Sigmoid colon (tissue), 7 donors: ENCODE results near the gene RPP40. TPM values are rescaled to one million over a fixed set of nuclear protein-coding genes. Genes with fewer than 3 reads are reported as not detected.
A peak's percentile ranks its signal among the peaks of the same experiment; 100 is the strongest.

ENCODE experiments used
- DNase-seq: peaks from one replicate; pipeline ENCODE4 v3.0.0-alpha.2; 2019
- H3K27ac ChIP-seq, 4 donors: fragments of 200-600 bp; sonication (generic); one replicate each; pipeline ENCODE4 v1.5.1; 2016 to 2019; ENCODE audit warnings: mild to moderate bottlenecking in 1 of 4
- H3K27me3 ChIP-seq, 3 donors: fragments of 200-600 bp; sonication (generic); one replicate each; pipeline ENCODE4 v1.5.1; 2019; ENCODE audit warnings: mild to moderate bottlenecking in 1 of 3
- H3K36me3 ChIP-seq, 4 donors: fragments of 200-600 bp; sonication (generic); one replicate each; pipeline ENCODE4 v1.5.1; 2016 to 2019
- H3K4me1 ChIP-seq, 4 donors: fragments of 200-600 bp; sonication (generic); one replicate each; pipeline ENCODE4 v1.5.1; 2017 to 2019
- H3K4me3 ChIP-seq, 4 donors: fragments of 200-600 bp; sonication (generic); one replicate each; pipeline ENCODE4 v1.5.1; 2017 to 2019; ENCODE audit warnings: mild to moderate bottlenecking in 2 of 4, moderate library complexity in 1 of 4
- H3K9me3 ChIP-seq, 4 donors: fragments of 200-600 bp in 3 of 4; sonication (generic) in 3 of 4; one replicate each; pipeline versions ENCODE4 v1.5.1 to v1.6.1; 2013 to 2019
- EP300 ChIP-seq, 4 donors: sonication (generic); formaldehyde crosslinking; IDR thresholded peaks; one replicate each; pipeline ENCODE4 v1.6.1; 2017; ENCODE audit warnings: antibody characterized with exemption in 4 of 4
- POLR2A ChIP-seq, 2 donors: fragments of 450-650 bp; IDR thresholded peaks; one replicate each; pipeline ENCODE4 v1.6.1; 2016; ENCODE audit warnings: antibody characterized with exemption in 2 of 2, mild to moderate bottlenecking in 2 of 2, moderate library complexity in 2 of 2
- POLR2AphosphoS5 ChIP-seq, 4 donors: sonication (generic); formaldehyde crosslinking; IDR thresholded peaks; one replicate each; pipeline ENCODE4 v1.6.1; 2017; ENCODE audit warnings: antibody characterized with exemption in 4 of 4
- WGBS, 2 donors: extraction: QIAGEN DNeasy Blood & Tissue Kit; methylation state at CpG; one replicate each; pipeline ENCODE4 v1.1.7; 2013; 5-methylcytosine and 5-hydroxymethylcytosine counted together
- intact Hi-C: fragments of 100-400 bp; cut with DNase I; formaldehyde crosslinking; loops from one replicate; pipeline ENCODE4 v1.15.1; 2023
- polyA plus RNA-seq, 3 donors: library from polyadenylated mRNA; stranded (reverse); fragments of 200-250 nt; gene quantifications; one replicate each; pipeline ENCODE4 v1.2.3, GENCODE V29; 2013
- total RNA-seq, 4 donors: library from RNA; depleted of rRNA; stranded (reverse); fragments of >200 nt; gene quantifications; one replicate each; pipeline ENCODE4 v1.1.0, GENCODE V29; 2016
- TF ChIP-seq, protein P1 (sequence below), 4 experiments: fragments of 450-650 bp in 3 of 4; fragments of 200-600 bp in 1 of 4; IDR thresholded peaks; one replicate each; pipeline ENCODE4 v1.5.1; 2016 to 2019; ENCODE audit warnings: antibody characterized with exemption in 4 of 4, mild to moderate bottlenecking in 3 of 4, moderate library complexity in 2 of 4
- donor health status: healthy with polysubstance abuse.
- donor health status: Bipolar disorder and iron deficiency.
- donor health status: healthy.

RPP40 gene, protein sequence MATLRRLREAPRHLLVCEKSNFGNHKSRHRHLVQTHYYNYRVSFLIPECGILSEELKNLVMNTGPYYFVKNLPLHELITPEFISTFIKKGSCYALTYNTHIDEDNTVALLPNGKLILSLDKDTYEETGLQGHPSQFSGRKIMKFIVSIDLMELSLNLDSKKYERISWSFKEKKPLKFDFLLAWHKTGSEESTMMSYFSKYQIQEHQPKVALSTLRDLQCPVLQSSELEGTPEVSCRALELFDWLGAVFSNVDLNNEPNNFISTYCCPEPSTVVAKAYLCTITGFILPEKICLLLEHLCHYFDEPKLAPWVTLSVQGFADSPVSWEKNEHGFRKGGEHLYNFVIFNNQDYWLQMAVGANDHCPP
- 1 to 10 TPM; 4.2 to 9.7 (median 7.2) TPM for total RNA-seq
- polyA plus RNA-seq: 1 to 10 TPM; 6.0 to 7.9 (median 6.5) TPM

DNA sequence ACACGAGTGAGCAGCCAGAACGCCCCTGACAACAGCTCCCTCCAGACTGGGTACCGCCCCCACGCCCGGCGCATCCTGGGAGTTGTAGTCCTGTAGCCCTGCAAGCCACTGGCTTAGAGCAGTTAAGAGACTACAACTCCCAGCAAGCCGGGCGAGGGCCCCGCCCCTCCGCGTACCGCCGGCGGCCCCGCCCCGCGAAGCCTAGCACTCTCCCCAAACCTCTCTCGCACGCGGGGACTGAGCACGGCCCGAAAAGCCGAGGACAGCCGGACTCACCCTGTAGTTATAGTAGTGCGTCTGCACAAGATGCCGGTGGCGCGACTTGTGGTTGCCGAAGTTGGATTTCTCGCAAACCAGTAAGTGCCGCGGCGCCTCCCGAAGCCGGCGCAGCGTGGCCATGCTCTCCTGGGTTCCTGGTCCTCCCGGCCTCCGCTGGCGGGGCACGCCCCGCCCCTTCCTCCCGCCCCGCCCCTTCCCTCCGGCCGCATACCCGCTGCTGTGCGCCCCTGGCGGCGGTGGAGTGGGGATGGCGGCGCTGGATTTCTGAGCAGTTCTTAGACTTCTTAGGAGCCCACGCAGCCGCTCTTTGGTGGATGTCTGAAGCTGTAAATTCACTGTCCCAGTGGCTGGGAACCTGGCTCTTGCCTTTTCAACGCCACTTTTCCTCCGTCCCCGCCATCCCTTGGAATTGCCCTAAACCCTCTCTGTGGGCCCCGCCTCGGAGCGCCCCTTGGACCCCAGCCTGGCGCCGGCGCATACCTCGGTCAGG, at the start of gene RPP40:
TSS of gene RPP40 (minus strand) at position 434 of the 769 bp plus-strand sequence. CDS start at position 399, 35 bp downstream.
- Histone ChIP-seq H3K9me3 (no peaks in the 10 kb centered on the region), H3K4me3 (peak within 1 kb of the TSS; percentile 47 to 67 (median 58)), H3K27me3 (no peaks in the 10 kb centered on the region), H3K27ac (peak within 1 kb of the TSS; percentile 89 to 96 (median 91)), H3K36me3 (peaks cover 0 to 31% (median 5%) of the 10 kb centered on the region in 4 donors), H3K4me1 (peaks cover 0 to 8% (median 7%) of the 10 kb centered on the region in 4 donors)
- intact Hi-C loops: loop anchor here (2.0 kb wide), 3 partner anchors 19 to 227 kb away; partner anchors contain the start of genes CDYL and PPP1R3G
- peak; percentile 98 for DNase-seq
- TF ChIP-seq, protein P1, sequence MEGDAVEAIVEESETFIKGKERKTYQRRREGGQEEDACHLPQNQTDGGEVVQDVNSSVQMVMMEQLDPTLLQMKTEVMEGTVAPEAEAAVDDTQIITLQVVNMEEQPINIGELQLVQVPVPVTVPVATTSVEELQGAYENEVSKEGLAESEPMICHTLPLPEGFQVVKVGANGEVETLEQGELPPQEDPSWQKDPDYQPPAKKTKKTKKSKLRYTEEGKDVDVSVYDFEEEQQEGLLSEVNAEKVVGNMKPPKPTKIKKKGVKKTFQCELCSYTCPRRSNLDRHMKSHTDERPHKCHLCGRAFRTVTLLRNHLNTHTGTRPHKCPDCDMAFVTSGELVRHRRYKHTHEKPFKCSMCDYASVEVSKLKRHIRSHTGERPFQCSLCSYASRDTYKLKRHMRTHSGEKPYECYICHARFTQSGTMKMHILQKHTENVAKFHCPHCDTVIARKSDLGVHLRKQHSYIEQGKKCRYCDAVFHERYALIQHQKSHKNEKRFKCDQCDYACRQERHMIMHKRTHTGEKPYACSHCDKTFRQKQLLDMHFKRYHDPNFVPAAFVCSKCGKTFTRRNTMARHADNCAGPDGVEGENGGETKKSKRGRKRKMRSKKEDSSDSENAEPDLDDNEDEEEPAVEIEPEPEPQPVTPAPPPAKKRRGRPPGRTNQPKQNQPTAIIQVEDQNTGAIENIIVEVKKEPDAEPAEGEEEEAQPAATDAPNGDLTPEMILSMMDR (IDR thresholded peaks at IDR 0.05): peak; percentile 56 to 94 (median 90)
- no peak for TF ChIP-seq EP300 (IDR thresholded peaks at IDR 0.05)
- peak in 3 of 4 donors; percentile 11 to 68 (median 67) for TF ChIP-seq POLR2AphosphoS5 (IDR thresholded peaks at IDR 0.05)
- WGBS, 2 donors: 0 to 1% methylated on average over 64 of the region's 64 CpGs

DNA sequence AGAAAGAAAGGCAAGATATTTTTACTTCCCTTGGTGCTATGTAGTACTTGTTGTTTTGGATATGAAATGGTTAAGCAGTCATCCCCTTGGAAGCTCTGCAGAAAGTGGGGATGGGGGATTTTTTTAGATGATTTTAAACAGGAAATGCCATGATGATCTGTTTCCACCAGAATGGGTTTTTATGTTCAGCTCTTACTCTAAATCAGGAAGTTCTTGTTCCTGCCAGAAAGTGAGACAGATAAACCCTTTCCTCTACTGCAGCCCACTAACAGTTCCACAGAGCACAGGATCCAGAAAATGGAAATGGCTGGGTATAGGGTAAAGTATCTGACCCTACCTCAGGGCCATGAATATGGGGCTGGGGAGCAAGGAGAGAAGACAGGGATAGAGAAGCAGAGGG, 49.2 kb upstream of the RPP40 start:
- DNase-seq: no peak
- peaks cover 0 to 6% (median 3%) of the 10 kb centered on the region in 4 donors for H3K9me3 ChIP-seq
- H3K4me1 ChIP-seq: peaks cover 0 to 2% (median 0%) of the 10 kb centered on the region in 4 donors
- intact Hi-C loops: no loop called here
- H3K4me3 ChIP-seq: no peak overlapping the region
- H3K36me3 ChIP-seq: no peaks in the 10 kb centered on the region
- TF ChIP-seq EP300 (IDR thresholded peaks at IDR 0.05) (no peak), POLR2A (IDR thresholded peaks at IDR 0.05) (no peak), POLR2AphosphoS5 (IDR thresholded peaks at IDR 0.05) (no peak)
- TF ChIP-seq, protein P1 (IDR thresholded peaks at IDR 0.05): no peak
- no peak overlapping the region for H3K27ac ChIP-seq
- H3K27me3 ChIP-seq: no peaks in the 10 kb centered on the region

DNA sequence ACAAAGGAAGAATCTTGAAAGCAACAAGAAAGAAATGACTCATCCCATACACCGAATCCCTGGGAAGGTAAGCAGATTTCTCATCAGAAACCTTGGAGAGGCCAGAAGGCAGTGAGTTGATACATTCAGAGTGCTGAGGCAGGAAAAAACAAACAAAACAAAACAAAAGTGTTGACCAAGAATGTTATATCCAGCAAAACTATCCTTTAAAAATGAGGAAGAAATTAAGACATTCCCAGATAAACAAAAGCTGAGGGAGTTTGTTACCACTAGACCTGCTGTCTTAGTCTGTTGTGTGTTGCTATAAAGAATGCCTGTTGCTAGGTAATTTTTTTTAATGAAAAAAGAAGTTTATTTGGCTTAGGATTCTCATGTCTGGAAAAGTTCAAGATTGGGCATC, 47.6 kb upstream of the RPP40 start:
- no peak for DNase-seq
- H3K4me1 ChIP-seq: no peaks in the 10 kb centered on the region
- H3K4me3 ChIP-seq: no peak overlapping the region
- TF ChIP-seq POLR2AphosphoS5 (IDR thresholded peaks at IDR 0.05) (no peak), EP300 (IDR thresholded peaks at IDR 0.05) (no peak), POLR2A (IDR thresholded peaks at IDR 0.05) (no peak)
- TF ChIP-seq, protein P1 (IDR thresholded peaks at IDR 0.05): no peak
- WGBS, 2 donors: 90 to 97% methylated on average over 1 of the region's 1 CpG
- intact Hi-C loops: no loop called here
- H3K27ac ChIP-seq: no peak overlapping the region
- no peaks in the 10 kb centered on the region for H3K36me3 ChIP-seq
- H3K27me3 ChIP-seq: no peaks in the 10 kb centered on the region
- H3K9me3 ChIP-seq: peaks cover 0 to 6% (median 3%) of the 10 kb centered on the region in 4 donors

DNA sequence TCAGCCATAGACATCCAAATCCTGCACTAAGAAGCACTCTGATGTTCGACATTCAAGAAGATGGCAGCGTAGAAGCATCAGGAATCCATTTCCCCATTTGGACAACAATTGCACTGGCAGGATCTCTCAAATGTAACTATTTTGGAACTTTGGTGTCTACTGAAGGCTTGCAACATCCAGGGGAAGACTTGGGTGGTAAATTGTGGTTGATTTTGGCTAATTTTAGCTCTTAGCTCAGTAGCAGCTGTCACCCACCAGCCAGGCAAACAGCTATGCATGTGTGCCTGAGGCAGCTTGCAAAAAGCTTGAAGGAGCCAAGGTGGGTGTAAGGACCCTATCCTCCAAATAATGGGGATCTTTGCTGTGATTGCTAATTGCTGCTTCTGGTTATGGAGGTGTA, 46.2 kb upstream of the RPP40 start:
- Histone ChIP-seq H3K27ac (no peak overlapping the region), H3K9me3 (peaks cover 0 to 6% (median 3%) of the 10 kb centered on the region in 4 donors), H3K27me3 (no peaks in the 10 kb centered on the region), H3K36me3 (no peaks in the 10 kb centered on the region), H3K4me3 (no peak overlapping the region), H3K4me1 (peaks cover 0 to 10% (median 1%) of the 10 kb centered on the region in 4 donors)
- WGBS, 2 donors: 79 to 94% methylated on average over 2 of the region's 2 CpGs
- TF ChIP-seq POLR2A (IDR thresholded peaks at IDR 0.05): no peak
- DNase-seq: no peak
- intact Hi-C loops: no loop called here

DNA sequence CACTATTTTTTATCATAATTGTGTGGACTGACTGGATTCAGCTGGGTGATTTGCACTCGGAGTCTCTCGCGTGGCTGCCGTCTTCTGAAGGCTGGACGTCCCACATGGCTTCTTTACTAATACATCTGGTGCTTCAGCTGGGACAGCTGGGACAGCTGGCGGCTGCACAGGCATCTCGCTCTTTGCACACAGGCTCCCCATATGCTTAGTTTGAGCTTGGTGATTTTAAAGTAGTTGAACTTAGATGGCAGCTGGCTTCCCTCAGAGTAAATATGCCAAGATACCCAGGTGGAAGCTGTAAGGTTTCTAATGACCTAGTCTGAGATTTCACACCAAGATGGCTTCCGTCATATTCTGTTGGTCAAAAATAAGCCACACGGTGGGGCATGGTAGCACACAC, 42.6 kb upstream of the RPP40 start:
- H3K9me3 ChIP-seq: peaks cover 0 to 3% (median 1%) of the 10 kb centered on the region in 4 donors
- H3K4me3 ChIP-seq: no peak overlapping the region
- peaks cover 0 to 10% (median 1%) of the 10 kb centered on the region in 4 donors for H3K4me1 ChIP-seq
- H3K36me3 ChIP-seq: peaks cover 0 to 4% (median 0%) of the 10 kb centered on the region in 4 donors
- H3K27me3 ChIP-seq: no peaks in the 10 kb centered on the region
- no peak for DNase-seq
- intact Hi-C loops: no loop called here
- 85 to 89% methylated on average over 9 of the region's 9 CpGs for WGBS, 2 donors
- TF ChIP-seq POLR2AphosphoS5 (IDR thresholded peaks at IDR 0.05) (peak in 1 of 4 donors; percentile 44), EP300 (IDR thresholded peaks at IDR 0.05) (no peak)
- no peak overlapping the region for H3K27ac ChIP-seq
